GM12872 (cell line): ENCODE results near the gene LCN12.

Source experiments
- CTCF ChIP-seq: IDR thresholded peaks from 3 replicates; pipeline ENCODE4 v1.5.1; 2011; ENCODE audit warnings: low read depth, mild to moderate bottlenecking, low read length, moderate library complexity; ENCODE audit not compliant: insufficient read depth

Gene LCN12

GRCh38 chr9:136951541-136952320, at the start of gene LCN12:
LCN12 (plus strand) TSS chr9:136952273; CDS start chr9:136952328, 55 bp downstream.
- TF ChIP-seq CTCF, result no peak

DNA sequence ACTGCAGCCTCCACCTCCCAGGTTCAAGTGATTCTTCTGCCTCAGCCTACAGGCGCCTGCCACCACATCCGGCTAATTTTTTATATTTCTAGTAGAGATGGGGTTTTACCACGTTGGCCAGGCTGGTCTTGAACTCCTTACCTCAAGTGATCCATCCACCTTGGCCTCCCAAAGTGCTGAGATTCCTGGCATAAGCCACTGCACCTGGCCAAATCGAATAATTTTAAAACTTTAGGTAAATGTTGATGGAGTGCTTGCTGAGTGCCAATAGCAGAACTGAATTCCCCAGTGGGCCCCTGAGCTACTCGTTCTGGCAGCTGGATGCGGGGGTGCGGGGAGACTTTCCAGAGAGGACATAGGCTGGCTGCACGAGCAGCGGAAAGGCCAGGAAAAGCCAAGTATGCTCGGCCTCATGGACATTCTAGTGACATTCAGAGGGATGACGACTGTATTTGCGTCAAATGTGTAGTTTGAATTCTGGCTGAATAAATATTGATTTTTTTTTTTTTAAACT, 49.0 kb upstream of the LCN12 start:
- no peak for TF ChIP-seq CTCF

DNA sequence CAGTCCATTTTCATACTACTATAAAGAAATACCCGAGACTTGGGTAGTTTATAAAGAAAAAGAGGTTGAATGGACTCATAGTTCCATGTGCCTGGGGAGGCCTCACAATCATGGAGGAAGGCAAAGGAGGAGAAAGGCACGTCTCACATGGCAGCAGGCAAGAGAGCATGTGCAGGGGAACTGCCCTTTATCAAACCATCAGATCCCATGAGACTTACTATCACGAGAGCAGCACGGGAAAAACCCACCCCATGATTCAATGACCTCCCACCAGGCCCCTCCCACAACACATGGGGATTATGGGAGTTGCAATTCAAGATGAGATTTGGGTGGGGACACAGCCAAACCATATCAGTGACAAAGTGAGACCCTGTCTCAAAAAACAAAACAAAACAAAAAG, 45.8 kb upstream of the LCN12 start:
- no peak for TF ChIP-seq CTCF

DNA sequence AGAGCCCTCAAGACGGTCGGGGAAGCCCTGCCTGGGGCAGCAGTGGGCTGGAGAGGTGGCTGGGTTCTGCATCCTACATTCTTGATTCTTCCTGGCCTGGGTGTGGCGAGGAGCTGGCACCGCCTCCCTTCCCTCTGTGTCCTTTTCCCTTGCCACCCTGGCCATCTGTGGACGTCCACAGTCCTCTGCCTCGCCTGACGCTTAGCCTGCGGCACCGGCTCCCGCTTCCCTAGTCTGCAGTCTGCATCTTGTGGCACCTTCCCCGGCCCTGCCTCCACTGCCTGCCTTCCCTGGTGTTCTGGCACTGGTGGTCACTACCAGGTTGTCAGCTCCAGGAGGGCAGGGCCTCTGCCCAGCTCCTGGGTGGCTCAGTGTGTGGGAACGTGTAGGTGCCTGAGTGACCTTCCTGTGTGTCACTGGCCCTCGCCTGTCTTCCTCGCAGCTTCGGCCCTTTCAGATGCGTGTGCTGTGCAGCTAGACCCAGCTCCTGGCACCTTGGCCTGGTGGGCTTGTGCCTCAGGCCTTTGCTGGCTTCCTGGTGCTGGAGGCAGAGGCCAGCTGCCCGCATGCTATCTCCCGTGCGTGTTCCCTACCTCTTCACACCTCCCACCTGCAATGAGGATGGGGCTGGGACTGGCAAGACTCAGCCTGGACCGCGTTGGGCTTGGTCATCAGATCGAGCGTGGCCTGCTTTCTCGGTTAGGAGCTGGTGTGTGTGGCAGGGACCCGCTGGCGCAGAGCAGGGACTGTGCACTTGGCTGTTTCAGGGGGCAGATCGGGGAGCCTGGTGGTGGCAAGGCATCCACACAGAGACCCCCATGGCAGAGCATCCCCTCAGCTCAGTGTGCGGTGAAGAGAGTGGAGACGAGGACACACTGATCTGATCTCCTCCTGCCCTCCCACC, 44.8 kb upstream of the LCN12 start:
- TF ChIP-seq CTCF, result no peak

DNA sequence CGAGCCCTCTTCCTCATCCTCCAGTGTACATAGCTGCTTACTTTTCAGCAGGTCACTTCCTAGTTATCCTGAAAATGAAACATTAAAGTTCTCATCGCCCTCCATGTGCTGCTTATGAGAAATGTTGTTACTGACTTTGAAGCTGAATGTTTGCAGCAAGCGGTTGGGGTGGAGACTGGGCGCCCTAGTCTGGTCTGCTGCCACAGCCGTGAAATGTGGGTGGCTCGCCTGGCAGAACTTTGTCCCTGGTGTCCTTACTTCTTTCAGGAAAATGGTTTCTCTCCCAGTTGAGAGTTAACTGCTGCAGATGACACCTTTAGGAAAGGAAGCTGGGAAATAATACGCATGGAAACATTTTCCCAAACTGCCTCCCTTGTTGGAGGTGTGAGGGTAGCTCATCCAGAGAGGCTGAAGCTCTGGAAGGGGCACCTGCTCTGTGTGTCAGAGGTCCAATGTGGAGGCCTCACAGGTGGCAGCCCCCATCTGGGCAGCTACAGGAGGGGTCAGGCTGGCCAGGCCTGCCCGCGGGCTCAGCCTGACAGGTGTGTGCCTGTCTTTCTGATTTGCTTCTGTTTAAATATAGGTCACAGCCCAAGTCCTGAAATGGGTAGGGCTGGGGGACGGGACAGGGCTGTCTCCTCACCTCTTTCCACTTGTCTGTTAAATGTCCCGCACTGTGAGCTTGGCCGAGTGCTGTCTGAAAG, 41.7 kb upstream of the LCN12 start:
- TF ChIP-seq CTCF, result no peak

GRCh38 chr9:136910901-136911245, 41.2 kb upstream of the LCN12 start:
- TF ChIP-seq CTCF, result peak; percentile 35; the same call in 1 of the 3 replicates
